GM19397 (cell line): ENCODE measurements around the gene DSC1.
"Not testable (repeated sequence)": the region's sequence is repeated elsewhere in the genome, so short reads cannot be mapped to it uniquely, and the experiment has no call there.

Source experiments
- ATAC-seq: cut with Tn5 transposase; IDR thresholded peaks from one replicate; pipeline ENCODE4 v1.9.1; 2021; ENCODE audit warnings: mild to moderate bottlenecking, moderate library complexity; ENCODE audit not compliant: unreplicated experiment

Gene DSC1

GRCh38 chr18:31177369-31177768 lies 14.7 kb upstream of the DSC1 start:
- ATAC-seq = not testable (repeated sequence)

- ATAC-seq = no peak
Observed at GRCh38 chr18:31176531-31176930, 13.9 kb upstream of the DSC1 start.

- ATAC-seq = no peak
Observed at GRCh38 chr18:31171144-31171839, 8.6 kb upstream of the DSC1 start.

- no peak for ATAC-seq
Observed at GRCh38 chr18:31170335-31170734, 7.7 kb upstream of the DSC1 start.

GRCh38 chr18:31162419-31162793 lies 250 bp downstream of the DSC1 start:
- ATAC-seq = no peak

GRCh38 chr18:31161757-31162418 lies 768 bp downstream of the DSC1 start:
- no peak for ATAC-seq

- ATAC-seq = no peak
Observed at GRCh38 chr18:31156821-31157763, 5.6 kb downstream of the DSC1 start.

- ATAC-seq = no peak
Observed at GRCh38 chr18:31155498-31155897, 7.2 kb downstream of the DSC1 start.

- no peak for ATAC-seq
Observed at GRCh38 chr18:31154181-31154580, 8.5 kb downstream of the DSC1 start.

- no peak for ATAC-seq
Observed at GRCh38 chr18:31149351-31149750, 13.3 kb downstream of the DSC1 start.

GRCh38 chr18:31148600-31148999 lies 14.1 kb downstream of the DSC1 start:
- no peak for ATAC-seq

- no peak for ATAC-seq
Observed at GRCh38 chr18:31146809-31147208, 15.8 kb downstream of the DSC1 start.

- no peak for ATAC-seq
Observed at GRCh38 chr18:31143025-31143424, 19.6 kb downstream of the DSC1 start.

GRCh38 chr18:31138709-31139108 lies 23.9 kb downstream of the DSC1 start:
- no peak for ATAC-seq

- ATAC-seq = no peak
Observed at GRCh38 chr18:31134988-31135529, 27.6 kb downstream of the DSC1 start.

GRCh38 chr18:31129398-31130115 lies 33.1 kb downstream of the DSC1 start:
- no peak for ATAC-seq

GRCh38 chr18:31125878-31126277 lies 36.8 kb downstream of the DSC1 start:
- ATAC-seq = no peak

- ATAC-seq = not testable (repeated sequence)
Observed at GRCh38 chr18:31123125-31123524, 39.5 kb downstream of the DSC1 start.

GRCh38 chr18:31120594-31120993 lies 42.1 kb downstream of the DSC1 start:
- no peak for ATAC-seq

- no peak for ATAC-seq
Observed at GRCh38 chr18:31116853-31117595, 45.6 kb downstream of the DSC1 start.
